ENCODE results near the gene MRNIP.

GRCh38 chr5:179880066-179880650, 21.5 kb upstream of the MRNIP start:
- TF ChIP-seq CTCF (IDR thresholded peaks at IDR 0.05; ENCODE audit: low read depth, low read length, poor library complexity, severe bottlenecking) (no peak), EZH2phosphoT487 (IDR thresholded peaks at IDR 0.05; ENCODE audit: borderline replicate concordance, low read length) (no peak)
